ENCODE results near the gene ZNF496.
"Not testable (repeated sequence)": the region's sequence is repeated elsewhere in the genome, so short reads cannot be mapped to it uniquely, and the experiment has no call there.

Gene ZNF496

DNA sequence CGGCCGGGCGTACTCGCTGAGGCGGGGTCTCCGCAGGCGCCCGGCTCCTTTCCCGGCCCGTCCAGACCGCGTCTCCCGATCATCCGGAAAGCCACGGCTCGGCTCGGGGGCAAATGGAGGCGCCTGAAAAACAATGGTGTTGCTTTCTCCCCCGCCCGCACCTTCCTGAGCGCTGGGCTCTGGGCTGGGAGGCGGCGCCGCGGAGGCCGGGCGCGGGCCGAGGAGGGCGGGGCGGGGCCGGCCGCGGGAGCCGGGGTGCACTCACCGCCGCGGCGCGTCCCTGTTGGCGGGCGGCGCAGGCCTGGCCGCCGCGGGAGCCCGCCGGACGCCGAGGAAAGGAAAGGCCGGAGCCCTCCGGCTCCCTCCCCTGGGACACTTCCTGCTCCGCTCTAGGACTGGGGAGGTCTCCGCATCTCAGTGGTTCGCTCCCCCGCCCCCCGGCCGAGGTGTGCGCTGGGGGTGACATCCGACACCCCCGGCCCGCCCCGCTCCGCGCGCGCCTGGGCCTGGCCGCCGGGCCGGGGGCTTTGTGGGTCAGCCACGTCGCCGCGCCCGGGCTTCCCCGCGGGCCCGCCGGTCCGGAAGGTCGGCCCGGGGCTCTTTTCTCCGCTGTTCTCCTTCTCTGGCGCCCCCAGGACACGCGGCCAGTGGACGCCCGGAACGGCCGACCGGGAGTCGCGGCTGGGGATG, at the start of gene ZNF496:
ZNF496 (minus strand) TSS at position 343 of the 690 bp plus-strand sequence. CDS start 2,289 bp downstream, outside the sequence.
- DNase-seq, result peak; percentile 73

DNA sequence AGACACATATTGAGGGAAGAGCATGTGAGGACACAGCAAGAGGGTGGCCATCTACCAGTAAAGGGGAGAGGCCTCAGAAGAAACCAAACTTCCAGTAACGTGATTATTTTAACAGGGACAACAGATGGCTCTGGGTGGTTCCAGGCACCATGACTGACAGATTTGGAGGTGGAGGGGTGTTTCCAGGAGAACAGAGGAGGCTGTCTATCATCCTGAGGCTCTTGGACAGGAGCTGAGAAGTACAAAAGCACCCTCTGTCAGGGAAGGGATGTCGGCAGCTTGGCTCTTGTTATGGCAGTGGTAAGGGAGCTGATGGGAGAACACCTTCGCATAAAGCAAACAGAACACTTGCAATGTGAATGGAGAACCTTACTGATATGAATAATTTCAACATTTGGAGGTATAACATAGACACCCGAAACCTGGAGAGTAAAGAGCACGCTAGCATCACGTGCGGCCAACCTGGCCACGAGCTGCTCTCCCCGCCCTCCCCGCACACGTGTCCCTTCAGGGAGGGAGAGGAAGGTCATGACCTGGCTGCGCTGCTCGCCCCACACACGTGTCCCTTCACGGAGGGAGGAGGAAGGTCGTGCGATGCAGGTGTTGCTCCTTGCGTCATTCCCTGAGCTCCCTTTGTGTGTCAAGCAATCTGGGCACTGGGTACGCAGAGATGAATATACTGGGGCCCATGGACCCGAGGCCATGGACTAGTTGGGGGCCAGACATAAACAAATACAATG, 46.8 kb upstream of the ZNF496 start:
- no peak for DNase-seq

DNA sequence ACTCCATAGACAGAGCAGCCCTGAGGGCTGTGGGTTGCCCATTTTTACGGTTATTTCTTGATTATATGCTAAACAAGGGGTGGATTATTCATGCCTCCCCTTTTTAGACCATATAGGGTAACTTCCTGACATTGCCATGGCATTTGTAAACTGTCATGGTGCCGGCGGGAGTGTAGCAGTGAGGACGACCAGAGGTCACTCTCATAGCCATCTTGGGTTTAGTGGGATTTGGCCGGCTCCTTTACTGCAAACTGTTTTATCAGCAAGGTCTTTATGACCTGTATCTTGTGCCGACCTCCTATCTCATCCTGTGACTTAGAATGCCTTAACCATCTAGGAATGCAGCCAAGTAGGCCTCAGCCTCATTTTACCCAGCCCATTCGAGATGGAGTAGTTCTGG, 46.0 kb upstream of the ZNF496 start:
- not testable (repeated sequence) for DNase-seq

DNA sequence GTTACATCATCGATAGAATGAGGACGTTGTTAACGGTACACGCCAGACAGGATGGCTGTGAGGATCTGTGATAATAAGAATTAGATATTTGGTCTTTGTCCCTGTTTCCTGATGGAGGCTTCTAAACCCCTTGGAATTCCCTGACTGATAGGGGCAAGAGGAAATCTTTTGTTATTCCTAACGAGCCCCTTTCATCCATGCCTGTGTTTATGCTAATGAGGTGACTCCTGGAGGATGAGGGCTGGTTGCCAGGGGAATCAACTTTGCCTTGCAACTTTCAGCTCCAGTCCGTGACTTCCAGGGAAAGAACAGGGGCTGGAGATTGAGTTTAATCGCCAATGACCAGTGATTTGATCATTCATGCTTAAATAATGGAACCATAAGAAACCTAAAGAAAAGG, 45.0 kb upstream of the ZNF496 start:
- DNase-seq, result no peak

DNA sequence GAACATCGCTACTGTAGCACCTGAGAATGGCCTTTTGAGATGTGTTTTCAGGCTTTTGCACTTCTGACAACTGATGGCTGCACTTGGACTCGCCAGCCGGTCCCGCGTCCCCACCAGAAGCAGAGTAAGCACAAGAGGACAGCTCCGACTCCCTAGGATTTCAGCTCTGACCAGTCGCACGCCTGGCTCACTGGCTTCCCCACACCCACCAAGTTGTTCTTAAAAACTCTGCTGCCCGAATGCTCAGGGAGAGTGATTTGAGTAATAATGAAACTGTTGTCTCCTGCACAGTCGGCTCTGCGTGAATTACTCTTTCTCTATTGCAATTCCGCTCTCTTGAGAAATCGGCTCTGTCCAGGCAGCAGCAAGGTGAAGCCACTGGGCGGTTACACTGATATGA, 44.1 kb upstream of the ZNF496 start:
- DNase-seq, result no peak

DNA sequence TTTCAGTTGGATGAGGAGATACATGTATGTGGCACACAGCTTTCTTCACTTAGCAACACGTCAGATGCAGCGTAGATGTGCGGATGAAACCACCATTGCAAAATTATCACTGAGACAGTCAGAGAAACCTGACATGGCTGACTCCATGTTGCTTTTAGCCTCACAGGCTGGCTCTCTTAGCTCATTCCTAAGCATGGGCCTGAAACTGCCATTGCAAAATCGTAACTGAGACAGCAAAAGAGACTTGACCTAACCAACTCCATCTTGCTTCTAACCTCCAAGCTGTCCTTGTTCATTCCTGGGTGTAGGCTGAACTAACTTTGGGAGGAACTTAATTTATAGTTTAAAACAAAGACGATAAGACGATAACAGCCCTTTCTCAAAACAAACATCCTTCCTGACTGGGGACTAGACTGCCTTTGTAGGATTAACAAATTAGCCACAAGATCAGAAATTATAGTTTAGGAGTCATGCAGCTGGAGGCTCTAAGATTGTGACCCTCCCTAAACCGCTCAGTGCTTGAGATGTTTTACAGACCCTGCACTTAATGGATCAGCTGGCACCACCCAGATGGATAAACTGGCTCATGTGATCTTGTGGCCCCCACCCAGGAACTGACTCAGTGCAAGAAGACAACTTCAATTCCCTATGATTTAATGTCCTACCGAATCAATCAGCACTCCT, 43.1 kb upstream of the ZNF496 start:
- not testable (repeated sequence) for DNase-seq

DNA sequence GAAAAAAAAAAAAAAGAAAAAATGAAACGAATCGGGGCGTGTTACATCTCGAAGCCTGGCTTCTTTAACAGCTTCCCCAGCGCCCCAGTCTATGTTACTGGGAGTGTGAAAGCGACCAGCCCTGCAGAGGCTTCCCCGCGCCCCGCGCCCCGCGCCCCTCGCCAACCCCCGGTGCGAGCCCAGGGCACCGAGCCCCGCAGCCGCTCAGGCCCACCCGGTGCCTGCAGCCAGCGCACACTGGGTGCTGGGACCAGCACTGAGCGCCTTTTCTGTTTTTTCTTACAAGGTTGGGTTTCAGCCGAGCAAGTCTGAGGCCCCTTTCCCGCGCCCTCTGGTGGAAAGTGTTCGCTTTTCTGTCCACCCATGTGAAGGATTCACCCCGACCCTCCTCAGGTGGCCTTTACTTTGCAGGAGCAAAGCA, 42.1 kb upstream of the ZNF496 start:
- no peak for DNase-seq

DNA sequence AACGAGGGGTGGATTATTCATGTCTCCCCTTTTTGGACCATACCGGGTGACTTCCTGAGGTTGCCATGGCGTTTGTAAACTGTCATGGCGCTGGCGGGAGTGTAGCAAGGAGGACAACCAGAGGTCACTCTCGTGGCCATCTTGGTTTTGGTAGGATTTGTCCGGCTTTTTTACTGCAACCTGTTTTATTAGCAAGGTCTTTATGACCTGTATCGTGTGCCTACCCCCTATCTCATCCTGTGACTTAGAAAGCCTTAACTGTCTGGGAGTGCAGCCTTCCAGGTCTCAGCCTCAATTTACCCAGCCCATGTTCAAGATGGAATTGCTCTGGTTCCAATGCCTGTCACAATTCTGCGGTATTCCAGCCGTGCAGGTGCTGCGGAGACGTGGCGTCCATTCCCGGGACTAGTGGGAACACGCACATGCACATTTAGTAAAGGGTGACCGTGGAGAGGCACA, 40.2 kb upstream of the ZNF496 start:
- no peak for DNase-seq

DNA sequence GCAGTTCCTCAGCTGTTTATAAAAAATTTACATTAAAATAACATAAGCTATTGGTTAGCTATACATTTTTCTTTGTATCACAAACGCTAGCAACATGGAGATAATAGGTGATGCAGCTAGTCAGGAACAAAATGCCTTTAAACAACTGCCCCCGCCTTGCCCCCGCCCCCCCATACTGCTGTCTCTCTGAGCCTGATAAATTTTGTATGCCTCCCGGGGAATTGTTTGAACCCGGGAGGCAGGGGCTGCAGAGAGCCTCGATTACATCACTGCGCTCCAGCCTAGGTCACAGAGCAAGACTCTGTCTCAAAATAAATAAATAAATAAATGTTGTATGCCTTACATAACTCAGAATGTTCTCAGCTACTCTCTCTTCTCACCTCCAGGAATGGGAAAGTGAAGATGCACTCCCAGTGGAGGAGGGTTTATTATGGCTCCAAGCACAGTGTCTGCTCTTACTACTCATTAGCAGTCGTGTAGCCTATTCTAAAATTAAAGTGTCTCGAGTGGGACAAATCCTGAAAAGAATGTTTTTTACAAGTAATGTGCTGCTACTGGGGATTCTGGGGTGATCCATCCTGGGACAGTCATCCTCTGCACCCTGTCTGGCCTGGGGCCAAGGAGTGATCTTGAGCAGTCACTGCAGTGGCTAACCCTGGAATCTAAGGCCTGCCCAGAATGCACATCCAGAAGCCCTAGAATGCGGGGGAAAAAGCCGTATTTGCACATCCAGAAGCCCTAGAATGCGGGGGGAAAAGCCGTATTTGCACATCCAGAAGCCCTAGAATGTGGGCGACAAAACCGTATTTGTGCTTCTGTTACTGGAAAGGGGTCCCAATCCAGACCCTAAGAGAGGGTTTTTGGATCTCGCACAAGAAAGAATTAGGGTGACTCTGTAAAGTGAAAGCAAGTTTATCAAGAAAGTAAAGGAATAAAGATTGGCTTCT, 39.4 kb upstream of the ZNF496 start:
- no peak for DNase-seq

DNA sequence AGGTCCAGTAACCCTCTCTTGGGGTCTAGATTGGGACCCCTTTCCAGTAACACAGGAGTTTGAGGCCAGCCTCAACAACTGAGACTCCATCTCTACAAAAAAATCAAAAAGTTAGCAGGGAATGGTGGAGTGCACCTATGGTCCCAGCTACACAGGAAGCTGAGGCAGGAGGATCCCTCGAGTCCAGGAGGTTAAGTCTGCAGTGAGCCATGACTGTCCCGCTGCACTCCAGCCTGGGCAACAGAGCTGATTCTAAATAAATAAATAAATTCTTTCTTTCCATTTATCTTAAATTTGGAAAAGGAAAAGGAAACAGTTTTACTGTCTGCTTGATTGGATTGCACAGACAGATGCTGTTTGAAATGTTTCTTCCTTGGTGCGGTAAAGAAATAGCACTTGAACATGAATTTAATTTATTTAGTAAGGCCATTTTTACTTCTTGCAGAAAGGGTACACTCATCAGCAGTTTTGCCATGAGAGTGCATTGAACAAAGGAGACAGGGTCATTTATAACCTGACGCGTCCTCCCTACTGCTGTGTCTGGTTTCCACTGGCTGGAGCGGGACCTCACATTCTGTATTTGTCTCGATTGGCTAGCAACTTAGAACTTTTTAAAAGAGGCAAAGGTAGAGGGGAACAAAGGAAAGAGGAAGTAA, 37.0 kb upstream of the ZNF496 start:
- no peak for DNase-seq

DNA sequence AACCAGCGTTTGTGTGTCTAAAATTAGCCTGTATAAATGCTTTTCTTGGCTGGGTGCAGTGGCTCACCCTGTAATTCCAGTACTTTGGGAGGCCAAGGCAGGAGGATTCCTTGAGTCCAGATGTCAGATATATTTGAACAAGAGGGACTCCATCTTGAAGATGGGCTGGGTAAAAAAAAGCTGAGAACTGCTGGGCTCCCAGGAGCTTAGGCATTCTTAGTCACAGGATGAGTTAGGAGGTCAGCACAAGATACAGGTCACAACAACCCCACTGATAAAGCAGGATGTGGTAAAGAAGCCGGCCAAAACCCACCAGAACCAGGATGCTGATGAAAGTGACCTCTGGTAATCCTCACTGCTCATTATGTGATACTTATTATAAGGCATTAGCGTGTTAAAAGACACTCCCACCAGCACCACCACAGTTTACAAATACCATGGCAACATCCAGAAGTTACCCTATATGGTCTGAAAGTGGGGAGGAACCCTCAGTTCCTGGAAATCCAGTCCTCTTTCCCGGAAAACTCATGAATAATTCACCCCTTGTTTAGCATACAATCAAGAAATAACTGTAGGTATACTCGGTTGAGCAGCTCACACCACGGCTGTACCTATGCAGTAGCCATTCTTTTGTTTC, 36.2 kb upstream of the ZNF496 start:
- no peak for DNase-seq

DNA sequence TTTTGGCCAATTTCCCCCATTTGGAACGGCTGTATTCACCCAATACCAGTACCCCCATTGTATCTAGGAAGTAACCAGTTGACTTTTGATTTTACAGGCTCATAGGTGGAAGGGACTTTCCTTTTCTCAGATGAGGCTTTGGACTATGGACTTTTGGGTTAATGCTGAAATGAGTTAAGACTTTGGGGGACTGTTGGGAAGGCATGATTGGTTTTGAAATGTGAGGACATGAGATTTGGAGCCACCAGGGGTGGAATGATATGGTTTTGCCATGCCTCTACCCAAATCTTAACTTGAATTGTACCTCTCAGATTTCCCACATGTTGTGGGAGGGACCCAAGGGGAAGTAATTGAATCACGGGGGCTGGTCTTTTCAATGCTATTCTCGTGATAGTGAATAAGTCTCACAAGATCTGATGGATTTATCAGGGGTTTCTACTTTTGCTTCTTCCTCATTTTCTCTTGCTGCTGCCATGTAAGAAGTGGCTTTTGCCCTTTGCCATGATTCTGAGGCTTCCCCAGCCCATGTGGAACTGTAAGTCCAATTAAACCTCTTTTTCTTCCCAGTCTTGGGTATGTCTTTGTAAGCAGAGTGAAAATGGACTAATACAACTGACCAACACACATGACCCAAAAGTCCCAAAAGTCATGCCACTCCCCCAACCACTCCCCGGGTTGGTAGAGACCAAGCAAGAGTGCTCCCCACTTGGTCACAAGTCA, 35.4 kb upstream of the ZNF496 start:
- DNase-seq, result no peak

DNA sequence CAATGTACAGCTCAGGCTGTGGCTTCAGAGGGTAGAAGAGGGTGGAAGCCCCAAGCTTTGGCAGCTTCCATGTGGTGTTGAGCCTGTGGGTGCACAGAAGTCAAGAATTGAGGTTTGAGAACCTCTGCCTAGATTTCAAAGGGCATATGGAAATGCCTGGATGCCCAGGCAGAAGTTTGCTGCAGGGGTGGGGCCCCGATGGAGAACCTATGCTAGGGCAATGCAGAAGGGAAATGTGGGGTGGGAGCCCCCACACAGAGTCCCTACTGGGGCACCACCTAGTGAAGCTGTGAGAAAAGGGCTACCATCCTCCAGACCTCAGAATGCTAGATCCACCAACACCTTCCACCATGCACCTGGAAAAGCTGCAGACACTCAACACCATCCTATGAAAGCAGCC, 34.7 kb upstream of the ZNF496 start:
- DNase-seq, result not testable (repeated sequence)

DNA sequence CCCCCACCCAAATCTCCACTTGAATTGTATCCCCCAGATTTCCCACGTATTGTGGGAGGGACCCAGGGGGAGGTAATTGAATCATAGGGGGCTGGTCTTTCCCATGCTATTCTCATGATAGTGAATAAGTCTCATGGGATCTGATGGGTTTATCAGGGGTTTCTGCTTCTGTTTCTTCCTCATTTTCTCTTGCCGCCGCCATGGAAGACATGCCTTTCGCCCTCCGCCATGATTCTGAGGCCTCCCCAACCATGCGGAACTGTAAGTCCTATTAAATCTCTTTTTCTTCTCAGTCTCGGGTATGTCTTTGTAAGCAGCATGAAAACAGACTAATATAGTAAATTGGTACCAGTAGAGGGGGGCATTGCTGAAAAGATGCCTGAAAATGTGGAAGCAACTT, 33.4 kb upstream of the ZNF496 start:
- DNase-seq, result no peak

DNA sequence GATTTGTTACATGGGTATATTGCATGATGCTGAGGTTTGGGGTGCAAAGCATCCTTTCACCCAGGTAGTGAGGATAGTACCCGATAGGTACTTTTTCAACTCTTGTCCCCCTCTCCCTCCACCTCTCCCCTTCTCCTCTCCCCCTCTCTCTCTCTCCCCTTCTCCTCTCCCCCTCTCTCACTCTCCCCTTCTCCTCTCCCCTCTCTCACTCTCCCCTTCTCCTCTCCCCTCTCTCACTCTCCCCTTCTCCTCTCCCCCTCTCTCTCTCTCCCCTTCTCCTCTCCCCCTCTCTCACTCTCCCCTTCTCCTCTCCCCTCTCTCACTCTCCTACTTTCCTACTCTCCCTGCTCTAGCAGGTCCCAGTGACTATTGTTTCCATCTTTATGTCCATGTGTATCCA, 31.3 kb upstream of the ZNF496 start:
- DNase-seq, result not testable (repeated sequence)

DNA sequence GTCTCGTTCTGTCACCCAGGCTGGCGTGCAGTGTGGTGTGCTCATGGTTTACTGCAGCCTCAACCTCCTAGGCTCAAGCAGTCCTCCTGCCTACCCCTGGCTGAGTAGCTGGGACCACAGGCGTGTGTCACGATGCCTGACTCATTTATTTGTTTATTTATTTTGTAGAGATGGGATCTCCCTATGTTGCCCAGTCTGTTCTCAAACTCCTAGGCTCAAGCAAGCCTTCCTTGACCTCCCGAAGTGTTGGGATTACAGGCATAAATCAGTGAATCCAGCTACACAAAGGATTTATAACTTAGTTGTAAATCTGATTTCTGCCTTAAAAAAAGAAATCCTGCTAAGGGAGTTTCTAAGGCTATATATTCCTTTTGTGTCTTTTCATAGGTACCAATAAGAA, 30.5 kb upstream of the ZNF496 start:
- no peak for DNase-seq

DNA sequence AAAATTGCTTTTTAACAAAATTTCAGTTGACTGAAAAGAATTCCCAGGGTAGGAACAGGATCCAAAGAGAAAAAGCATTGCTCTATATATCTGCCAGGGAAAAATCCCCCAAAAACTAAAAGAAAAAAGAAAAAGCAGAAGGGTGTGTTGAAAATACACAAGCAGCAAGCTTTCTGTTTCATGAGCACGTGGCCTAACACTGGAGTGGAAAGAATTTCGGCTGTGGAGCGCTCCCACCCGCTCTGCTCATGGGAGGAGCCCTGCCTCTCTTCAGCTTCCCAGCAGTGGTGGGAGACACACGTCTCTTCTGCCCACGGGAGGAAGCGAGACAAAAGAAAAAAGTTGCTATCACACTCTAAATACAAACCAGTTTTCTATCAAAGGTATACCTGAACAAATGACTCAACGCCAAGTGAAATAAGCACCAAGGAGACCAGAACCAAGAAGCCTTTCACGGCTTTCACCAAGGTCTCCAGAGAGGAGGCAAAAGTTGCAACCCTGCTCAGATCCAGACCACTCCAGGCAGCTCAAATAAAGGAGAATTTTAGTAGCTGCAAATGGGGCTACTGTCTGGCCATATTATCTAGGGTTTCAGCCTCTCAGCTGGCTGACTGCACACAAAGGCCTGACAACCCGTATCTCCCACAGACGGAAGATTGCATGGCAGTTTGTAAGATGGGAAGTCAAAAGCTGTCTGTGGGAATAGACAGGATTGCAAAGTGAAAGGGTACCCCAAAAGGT, 29.5 kb upstream of the ZNF496 start:
- DNase-seq, result no peak

DNA sequence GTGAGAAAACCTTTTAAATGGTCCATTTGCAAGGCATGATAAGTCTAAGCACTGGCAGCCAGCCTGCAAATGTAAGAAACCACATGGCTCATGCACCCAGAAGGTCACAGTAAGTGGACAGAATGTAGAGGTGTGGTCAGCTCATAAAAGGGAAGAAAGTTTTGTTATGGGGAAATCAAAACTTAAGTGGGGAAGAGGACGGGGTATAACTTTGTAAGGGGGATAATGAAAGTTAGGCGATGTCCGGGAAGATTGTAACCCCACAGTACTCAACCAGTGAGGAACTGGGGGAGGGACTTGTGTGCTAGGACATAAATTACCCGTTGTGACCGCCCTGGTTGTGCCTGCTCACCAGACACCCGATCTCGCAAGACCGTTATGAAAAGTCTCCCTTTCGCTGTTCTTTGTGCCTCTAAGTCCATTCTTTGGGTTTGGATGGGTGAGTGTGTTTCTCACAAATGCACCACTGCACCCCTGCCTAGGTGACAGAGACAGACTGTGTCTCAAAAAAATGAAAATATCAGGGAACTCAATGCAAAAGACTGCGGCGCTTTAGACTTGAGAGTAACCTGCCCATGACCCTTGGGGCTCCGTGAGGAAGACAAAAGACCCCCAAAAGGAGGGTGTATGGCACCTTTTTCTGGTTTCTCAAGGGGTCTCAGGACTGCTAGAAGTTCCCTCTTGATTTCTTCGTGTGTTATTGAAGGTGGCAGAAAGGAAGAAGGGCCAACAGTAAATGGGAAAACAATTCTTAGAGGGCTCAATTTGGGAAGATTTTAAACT, 28.6 kb upstream of the ZNF496 start:
- no peak for DNase-seq

DNA sequence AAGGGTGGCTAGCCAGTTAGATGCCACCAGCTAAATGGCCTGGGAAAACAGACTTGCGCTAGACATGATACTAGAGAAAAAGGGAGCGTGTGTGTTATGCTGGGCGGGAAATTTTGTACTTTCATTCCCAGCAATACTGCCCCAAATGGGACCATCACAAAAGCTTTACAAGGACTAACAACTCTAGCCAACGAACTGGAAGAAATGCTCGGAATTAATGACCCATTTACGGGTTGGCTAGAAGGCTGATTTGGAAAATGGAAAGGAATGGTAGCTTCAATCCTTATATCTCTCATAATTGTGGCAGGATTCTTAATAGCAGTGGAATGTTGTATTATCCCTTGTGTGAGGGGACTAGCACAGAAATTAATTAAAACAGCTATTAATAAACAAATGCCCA, 27.9 kb upstream of the ZNF496 start:
- no peak for DNase-seq
